GM21423 (cell line): ENCODE results near the gene TMTC1.

ENCODE experiments used
- ATAC-seq: cut with Tn5 transposase; IDR thresholded peaks from one replicate; pipeline ENCODE4 v1.9.1; 2021; ENCODE audit warnings: mild to moderate bottlenecking, moderate library complexity; ENCODE audit not compliant: unreplicated experiment

TMTC1 gene

GRCh38 chr12:29547151-29547632 is 236.6 kb downstream of the TMTC1 start:
- ATAC-seq = no peak

GRCh38 chr12:29546000-29546399 is 237.7 kb downstream of the TMTC1 start:
- ATAC-seq = no peak

GRCh38 chr12:29545102-29545467 is 238.7 kb downstream of the TMTC1 start:
- ATAC-seq = peak; percentile 84

GRCh38 chr12:29544428-29545101 is 239.2 kb downstream of the TMTC1 start:
- ATAC-seq = peak; percentile 39

GRCh38 chr12:29543036-29543435 is 240.7 kb downstream of the TMTC1 start:
- no peak for ATAC-seq

- no peak for ATAC-seq
These were observed 246.4 kb downstream of the TMTC1 start for GRCh38 chr12:29537298-29537697.

- ATAC-seq = no peak
These were observed 248.8 kb downstream of the TMTC1 start for GRCh38 chr12:29534935-29535334.

GRCh38 chr12:29533815-29534489 is 249.8 kb downstream of the TMTC1 start:
- no peak for ATAC-seq

GRCh38 chr12:29531471-29531870 is 252.3 kb downstream of the TMTC1 start:
- no peak for ATAC-seq

GRCh38 chr12:29530436-29530835 is 253.3 kb downstream of the TMTC1 start:
- no peak for ATAC-seq

GRCh38 chr12:29528161-29528560 is 255.6 kb downstream of the TMTC1 start:
- ATAC-seq = no peak

GRCh38 chr12:29521951-29522350 is 261.8 kb downstream of the TMTC1 start:
- no peak for ATAC-seq

GRCh38 chr12:29519585-29520182 is 264.1 kb downstream of the TMTC1 start:
- ATAC-seq = no peak

- ATAC-seq = no peak
These were observed 265.3 kb downstream of the TMTC1 start for GRCh38 chr12:29518407-29518806.

GRCh38 chr12:29517264-29517663 is 266.5 kb downstream of the TMTC1 start:
- ATAC-seq = no peak

- ATAC-seq = no peak
These were observed 267.3 kb downstream of the TMTC1 start for GRCh38 chr12:29516431-29516875.

GRCh38 chr12:29510591-29511185 is 273.1 kb downstream of the TMTC1 start:
- no peak for ATAC-seq

- ATAC-seq = no peak
These were observed 274.2 kb downstream of the TMTC1 start for GRCh38 chr12:29509503-29509902.

- no peak for ATAC-seq
These were observed 274.8 kb downstream of the TMTC1 start for GRCh38 chr12:29508949-29509348.

GRCh38 chr12:29505122-29505521 is 278.6 kb downstream of the TMTC1 start:
- no peak for ATAC-seq

- no peak for ATAC-seq
These were observed 280.5 kb downstream of the TMTC1 start for GRCh38 chr12:29503283-29503682.

GRCh38 chr12:29499235-29499634 is 284.5 kb downstream of the TMTC1 start:
- ATAC-seq = no peak
